Measurements from ENCODE around the gene GLB1L. TPM values are rescaled to one million over a fixed set of nuclear protein-coding genes. Genes with fewer than 3 reads are reported as not detected.

GLB1L gene
- total and polyA plus RNA-seq, 7 donors = 2.1 to 26.0 (median 6.9) TPM

- H3K9me3 ChIP-seq = no peaks in the 10 kb centered on the region
- H3K4me1 ChIP-seq = peaks cover 0 to 14% (median 11%) of the 10 kb centered on the region in 4 donors
- H3K4me3 ChIP-seq = no peak overlapping the region
- H3K27ac ChIP-seq = no peak overlapping the region
- no peaks in the 10 kb centered on the region for H3K36me3 ChIP-seq
- 89% methylated on average over 4 of the region's 4 CpGs for WGBS, 2 donors
- DNase-seq = no peak
- TF ChIP-seq POLR2AphosphoS5 (IDR thresholded peaks at IDR 0.05) = no peak
- no peak for TF ChIP-seq EP300 (IDR thresholded peaks at IDR 0.05)
- TF ChIP-seq, protein P1, sequence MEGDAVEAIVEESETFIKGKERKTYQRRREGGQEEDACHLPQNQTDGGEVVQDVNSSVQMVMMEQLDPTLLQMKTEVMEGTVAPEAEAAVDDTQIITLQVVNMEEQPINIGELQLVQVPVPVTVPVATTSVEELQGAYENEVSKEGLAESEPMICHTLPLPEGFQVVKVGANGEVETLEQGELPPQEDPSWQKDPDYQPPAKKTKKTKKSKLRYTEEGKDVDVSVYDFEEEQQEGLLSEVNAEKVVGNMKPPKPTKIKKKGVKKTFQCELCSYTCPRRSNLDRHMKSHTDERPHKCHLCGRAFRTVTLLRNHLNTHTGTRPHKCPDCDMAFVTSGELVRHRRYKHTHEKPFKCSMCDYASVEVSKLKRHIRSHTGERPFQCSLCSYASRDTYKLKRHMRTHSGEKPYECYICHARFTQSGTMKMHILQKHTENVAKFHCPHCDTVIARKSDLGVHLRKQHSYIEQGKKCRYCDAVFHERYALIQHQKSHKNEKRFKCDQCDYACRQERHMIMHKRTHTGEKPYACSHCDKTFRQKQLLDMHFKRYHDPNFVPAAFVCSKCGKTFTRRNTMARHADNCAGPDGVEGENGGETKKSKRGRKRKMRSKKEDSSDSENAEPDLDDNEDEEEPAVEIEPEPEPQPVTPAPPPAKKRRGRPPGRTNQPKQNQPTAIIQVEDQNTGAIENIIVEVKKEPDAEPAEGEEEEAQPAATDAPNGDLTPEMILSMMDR (IDR thresholded peaks at IDR 0.05) = no peak
- no peak for TF ChIP-seq POLR2A (IDR thresholded peaks at IDR 0.05)
- H3K27me3 ChIP-seq = no peaks in the 10 kb centered on the region
- intact Hi-C loops (cut with DNase I) = no loop called here
Observed at GRCh38 chr2:219272356-219272755, 27.1 kb upstream of the GLB1L start.

- TF ChIP-seq POLR2AphosphoS5 (IDR thresholded peaks at IDR 0.05) (no peak), POLR2A (IDR thresholded peaks at IDR 0.05) (no peak), EP300 (IDR thresholded peaks at IDR 0.05) (no peak)
- TF ChIP-seq, protein P1 (IDR thresholded peaks at IDR 0.05) = no peak
- 88 to 91% methylated on average over 2 of the region's 2 CpGs for WGBS, 2 donors
Observed at GRCh38 chr2:219271021-219271420, 25.8 kb upstream of the GLB1L start.

DNA sequence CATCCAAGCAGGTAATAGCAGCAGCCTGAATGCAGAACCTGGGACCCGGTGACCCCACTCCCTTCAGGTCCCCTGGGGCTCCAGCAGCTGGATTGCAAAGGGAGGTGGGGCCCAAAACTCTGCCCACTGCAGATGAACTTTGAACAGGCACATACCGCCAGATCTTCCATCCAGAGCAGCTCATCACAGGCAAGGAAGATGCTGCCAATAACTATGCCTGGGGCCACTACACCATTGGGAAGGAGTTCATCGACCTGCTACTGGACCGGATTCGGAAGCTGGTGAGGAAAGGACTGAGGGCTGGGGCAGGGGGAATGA lies 24.8 kb upstream of the GLB1L start:
- Histone ChIP-seq H3K27me3 (no peaks in the 10 kb centered on the region), H3K4me1 (peaks cover 0 to 13% (median 11%) of the 10 kb centered on the region in 4 donors), H3K36me3 (no peaks in the 10 kb centered on the region), H3K27ac (no peak overlapping the region), H3K9me3 (no peaks in the 10 kb centered on the region), H3K4me3 (no peak overlapping the region)
- intact Hi-C loops (cut with DNase I) = no loop called here
- WGBS, 2 donors = 62 to 79% methylated on average over 5 of the region's 5 CpGs
- no peak for TF ChIP-seq EP300 (IDR thresholded peaks at IDR 0.05)
- TF ChIP-seq, protein P1 (IDR thresholded peaks at IDR 0.05) = no peak
- TF ChIP-seq POLR2AphosphoS5 (IDR thresholded peaks at IDR 0.05) = no peak
- TF ChIP-seq POLR2A (IDR thresholded peaks at IDR 0.05) = no peak
- no peak for DNase-seq

More at GRCh38 chr2:219271021-219271420, 25.8 kb upstream of the GLB1L start:
- no peak for DNase-seq
- peaks cover 0 to 14% (median 11%) of the 10 kb centered on the region in 4 donors for H3K4me1 ChIP-seq
- intact Hi-C loops (cut with DNase I) = no loop called here
- H3K36me3 ChIP-seq = no peaks in the 10 kb centered on the region
- no peaks in the 10 kb centered on the region for H3K27me3 ChIP-seq
- H3K4me3 ChIP-seq = no peak overlapping the region
- H3K27ac ChIP-seq = no peak overlapping the region
- H3K9me3 ChIP-seq = no peaks in the 10 kb centered on the region

- Histone ChIP-seq H3K36me3 (no peaks in the 10 kb centered on the region), H3K4me3 (no peak overlapping the region), H3K4me1 (peaks cover 0 to 8% (median 6%) of the 10 kb centered on the region in 4 donors), H3K27me3 (no peaks in the 10 kb centered on the region), H3K9me3 (no peaks in the 10 kb centered on the region), H3K27ac (no peak overlapping the region)
- TF ChIP-seq EP300 (IDR thresholded peaks at IDR 0.05) = no peak
- TF ChIP-seq POLR2AphosphoS5 (IDR thresholded peaks at IDR 0.05) = no peak
- TF ChIP-seq, protein P1 (IDR thresholded peaks at IDR 0.05) = no peak
- no peak for TF ChIP-seq POLR2A (IDR thresholded peaks at IDR 0.05)
- WGBS, 2 donors = 38 to 68% methylated on average over 8 of the region's 8 CpGs
- no peak for DNase-seq
- intact Hi-C loops (cut with DNase I) = loop anchor here (5.0 kb wide), 1 partner anchor 33 kb away; no protein-coding TSS in a partner anchor
Observed at GRCh38 chr2:219269362-219270054, 24.3 kb upstream of the GLB1L start.

Data from sigmoid colon (tissue), 7 donors.